CD4-positive, alpha-beta T cell treated with Interleukin-4 for 1 hour (primary cell): ENCODE results near the gene PRR5L.

Experiments used
- DNase-seq, 2 donors: peaks; one replicate each; pipeline ENCODE4 v3.0.0-alpha.2; 2020 to 2022

PRR5L gene

DNA sequence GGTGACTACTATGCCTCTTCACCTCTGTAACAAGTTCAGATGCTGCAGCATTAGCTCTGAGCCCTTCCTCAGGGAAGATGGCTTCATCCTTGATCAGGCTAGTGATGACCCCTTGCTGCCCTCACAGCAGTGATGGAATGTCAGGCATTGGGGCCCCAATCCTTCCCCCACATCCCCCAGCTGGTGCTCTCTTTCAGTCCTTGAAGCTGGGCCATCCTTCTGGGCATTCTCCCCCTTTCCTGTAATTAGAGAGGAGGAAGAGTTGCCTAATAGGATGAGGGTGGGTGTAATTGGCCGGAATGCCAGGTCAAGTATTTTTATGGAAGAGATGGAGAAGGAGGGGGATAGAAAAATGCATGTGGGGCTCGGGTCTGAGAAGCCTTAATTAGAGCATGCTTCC lies 151.4 kb downstream of the PRR5L start:
- no peak for DNase-seq

DNA sequence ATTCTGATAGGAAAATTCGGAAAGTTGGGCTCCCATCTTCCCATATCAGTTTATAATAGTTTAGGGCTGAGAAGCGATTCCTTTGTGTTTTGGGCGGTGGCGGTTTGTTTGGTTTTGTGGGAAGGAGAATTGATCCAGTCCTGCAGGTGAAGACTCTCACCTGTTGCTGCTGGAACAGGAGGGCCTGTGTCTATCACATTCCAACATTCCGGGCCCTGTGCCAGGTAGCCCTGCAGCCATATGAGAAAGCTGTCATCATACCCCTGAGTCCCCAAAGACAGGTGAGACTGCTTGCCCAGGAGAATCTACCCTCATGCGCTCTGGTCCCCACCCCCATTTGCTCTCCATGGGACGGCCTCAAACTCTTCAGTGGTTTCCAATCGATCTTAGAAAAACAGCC lies 151.9 kb downstream of the PRR5L start:
- DNase-seq: no peak

DNA sequence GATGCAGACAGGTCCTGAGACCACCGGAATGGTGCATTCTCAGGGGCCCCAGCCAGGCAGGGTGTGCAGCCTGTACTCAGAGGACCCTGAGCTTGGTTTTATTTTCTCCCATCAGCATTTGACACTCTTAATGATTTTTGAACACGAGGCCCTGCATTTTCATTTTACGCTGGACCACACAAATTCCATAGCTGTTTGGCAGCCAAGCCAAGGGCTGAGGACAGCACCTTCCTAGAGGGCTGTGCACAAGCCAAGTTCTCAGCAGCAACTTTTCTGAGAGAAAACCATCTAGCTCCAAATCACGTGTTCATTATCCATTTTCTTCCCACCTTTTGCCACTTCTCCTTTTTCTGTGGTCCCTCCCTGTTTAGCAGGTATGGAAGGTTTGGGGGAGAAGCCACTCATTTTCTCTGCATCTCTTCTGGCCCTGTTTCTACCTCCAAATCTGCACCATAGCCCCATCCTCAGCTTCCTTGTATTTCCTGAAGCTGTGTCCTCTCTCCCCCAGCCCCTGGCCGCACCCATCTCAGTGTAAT lies 153.5 kb downstream of the PRR5L start:
- DNase-seq: no peak

DNA sequence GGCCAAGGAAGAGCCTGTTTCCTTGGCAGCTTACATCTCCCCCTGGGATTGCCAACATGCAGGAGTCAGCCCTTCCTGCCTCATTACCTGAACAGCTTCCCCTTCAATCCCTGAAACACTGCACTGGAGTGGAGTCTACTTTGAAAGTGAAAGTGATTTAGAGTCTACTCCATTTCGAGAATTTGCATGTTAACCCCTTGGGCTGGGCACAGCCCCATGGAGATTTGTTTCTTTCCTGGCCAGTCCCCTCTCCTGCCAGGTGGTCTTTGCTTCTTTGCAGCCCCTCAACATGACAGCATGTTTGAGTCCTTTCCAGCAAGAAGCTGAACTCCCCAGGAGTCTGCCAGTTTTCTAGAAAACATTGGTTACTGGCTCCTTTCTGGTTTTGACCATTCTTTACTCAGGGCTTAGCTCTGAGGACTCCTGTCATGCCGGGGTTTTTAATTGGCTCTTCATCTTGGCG lies 154.1 kb downstream of the PRR5L start:
- DNase-seq: no peak

DNA sequence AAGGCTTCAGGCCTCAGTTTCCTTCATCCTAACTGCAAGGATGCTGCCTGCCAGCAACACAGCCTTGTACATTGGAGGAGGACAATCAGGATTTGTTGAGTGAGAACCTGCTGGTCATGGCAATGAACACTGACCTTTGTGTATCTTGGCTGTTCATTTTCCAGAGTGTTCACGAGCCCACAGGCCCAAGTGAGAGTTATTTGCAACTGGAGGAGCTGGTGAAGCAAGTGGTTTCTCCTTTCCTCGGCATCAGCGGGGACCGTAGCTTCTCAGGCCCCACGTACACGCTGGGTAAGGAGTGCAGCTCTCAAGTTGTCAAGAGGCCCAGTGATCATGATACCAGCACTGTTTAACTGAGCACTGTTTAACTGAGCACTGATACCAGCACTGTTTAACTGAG lies 155.0 kb downstream of the PRR5L start:
- DNase-seq: no peak

DNA sequence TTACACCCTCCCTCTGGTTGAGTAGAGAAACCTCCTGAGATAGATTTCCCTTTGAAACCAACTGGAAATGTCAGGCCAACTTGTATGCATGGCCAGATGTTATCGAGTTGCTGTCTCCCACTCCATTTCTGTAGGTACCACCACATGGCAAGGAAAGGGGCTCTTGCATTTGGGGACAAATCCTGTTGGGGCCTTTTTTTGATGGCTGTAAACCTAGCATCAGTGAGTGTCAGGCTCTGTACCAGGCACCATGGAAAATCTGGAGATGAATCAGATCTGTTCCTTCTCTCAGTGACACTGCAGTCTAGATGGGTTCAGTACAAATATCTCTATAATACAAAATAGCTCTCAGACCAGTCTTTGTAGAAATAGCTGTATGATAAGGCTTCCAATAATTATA lies 155.6 kb downstream of the PRR5L start:
- no peak for DNase-seq

DNA sequence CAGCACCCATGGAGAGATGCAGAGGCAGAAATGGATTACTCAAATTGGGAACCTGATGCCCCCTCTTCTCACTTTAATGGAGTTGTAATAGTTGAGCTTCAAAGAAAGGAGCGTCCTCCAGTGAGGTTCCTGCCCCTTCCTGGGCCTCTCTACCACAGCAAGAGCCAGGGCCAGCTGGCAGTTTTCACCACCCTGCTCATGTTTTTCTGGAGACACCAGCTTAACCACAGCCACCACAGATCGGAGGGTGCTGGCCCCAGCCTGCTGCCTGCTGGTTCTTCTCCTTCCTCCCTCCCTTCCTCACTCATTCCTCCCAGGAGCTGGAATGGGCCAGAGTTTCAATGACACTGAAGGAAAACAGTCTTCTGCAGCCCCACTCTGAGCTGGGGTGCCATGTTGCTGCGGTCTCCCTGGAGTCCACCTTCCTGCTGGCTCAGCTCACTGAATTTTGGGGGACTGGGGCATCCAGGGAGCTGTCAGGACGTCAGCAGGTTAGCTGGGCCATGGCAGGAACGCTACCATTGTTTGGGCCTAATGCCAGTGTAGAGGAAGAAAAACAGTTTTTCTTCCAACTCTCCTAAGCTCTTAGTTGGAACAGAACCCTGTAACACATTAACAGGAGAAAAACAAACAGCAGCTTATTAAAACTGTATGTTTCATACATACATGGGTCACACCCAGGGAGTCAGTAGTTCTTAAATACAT lies 156.3 kb downstream of the PRR5L start:
- DNase-seq: peak; percentile 29 to 41

DNA sequence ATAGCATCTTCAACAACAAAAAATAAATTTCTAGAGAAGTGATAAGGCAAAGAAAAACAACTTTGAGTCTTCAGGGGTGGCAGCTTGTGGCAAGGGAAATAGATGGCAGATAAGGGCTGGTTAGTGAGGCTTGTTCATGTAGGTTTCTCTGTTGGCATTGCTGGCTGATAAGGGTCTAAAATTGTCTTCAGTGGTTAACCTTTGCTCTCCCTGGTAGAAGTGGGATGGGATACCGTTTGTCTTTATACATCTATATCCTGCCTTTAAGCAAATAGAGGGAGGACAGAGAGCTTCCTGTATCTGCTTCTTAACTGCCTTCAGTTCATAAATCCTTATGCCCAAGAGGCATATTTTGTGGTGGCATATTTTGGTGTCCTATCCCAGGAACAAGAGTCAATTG lies 156.9 kb downstream of the PRR5L start:
- peak in 1 of 2 donors; percentile 50 for DNase-seq

DNA sequence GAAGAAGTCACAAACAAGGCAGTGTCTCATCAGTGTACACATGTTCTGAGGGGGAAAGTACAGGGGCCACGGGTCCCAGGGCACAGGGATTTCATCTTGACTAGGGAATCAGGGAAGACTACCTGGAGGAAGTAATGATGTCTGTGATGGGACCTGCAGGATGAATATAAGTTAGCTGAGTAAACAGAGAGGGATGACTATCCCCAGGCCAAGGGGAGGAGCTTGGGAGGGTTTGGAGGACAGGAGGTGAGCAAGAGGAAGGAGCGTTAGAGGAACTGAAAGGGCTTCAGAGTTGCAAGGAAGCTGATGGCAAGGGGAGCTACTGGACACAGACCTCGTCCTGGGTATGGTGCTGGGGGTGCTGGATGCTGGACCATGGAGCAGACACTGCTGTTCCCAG lies 157.6 kb downstream of the PRR5L start:
- peak in 1 of 2 donors; percentile 48 for DNase-seq

DNA sequence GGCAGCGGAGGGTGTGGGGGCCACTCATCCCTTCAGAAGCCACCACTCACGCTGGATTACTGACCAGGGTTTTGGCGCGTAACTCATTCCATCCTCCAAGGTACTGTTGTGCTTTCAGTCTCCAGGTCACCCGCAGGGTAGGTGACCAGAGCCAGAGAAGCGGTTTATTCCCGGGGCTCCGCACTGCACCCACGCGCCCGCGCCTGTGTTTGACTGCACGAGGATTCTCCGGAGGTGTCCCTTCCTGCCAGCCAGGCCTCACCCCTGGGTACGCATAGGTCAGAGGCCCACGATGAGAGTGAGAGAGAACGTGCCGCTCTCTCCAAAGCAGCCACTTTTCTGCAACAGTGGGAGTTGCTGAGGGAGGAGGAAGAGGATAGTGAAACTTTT lies 158.5 kb downstream of the PRR5L start:
- no peak for DNase-seq

DNA sequence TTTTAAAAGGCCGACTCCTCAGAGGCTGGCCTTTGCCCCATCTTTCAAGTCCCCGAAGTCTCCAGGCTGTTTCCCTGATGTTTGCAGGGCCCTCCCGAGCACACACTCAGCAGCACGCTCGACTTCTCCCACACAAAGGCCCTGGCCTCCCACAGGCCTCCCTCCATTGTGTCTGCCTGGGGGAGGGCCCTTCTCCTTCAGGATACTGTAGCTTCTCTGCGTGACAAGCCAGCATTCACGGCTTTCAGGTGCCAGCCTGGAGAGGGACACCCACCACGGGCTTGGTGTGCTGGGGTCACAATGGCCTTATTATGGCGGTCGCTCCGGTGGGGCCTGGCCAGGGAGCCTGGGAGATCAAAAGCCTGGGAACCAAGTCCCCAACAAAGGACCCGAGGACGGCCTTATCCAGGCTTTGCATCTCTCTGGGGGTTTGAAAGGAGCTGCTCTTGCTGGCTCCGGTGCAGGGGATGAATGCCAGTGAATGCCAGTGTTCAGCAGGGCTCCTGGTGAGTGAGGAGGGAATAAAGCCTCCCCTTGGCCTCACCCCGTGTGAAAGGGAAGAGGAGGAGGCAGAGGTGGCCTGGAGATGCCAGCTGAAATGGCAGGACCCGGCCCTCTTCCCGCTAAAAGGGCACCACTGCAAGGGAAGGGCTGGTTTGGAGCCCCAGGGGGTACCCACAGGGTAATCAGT lies 159.0 kb downstream of the PRR5L start:
- no peak for DNase-seq

DNA sequence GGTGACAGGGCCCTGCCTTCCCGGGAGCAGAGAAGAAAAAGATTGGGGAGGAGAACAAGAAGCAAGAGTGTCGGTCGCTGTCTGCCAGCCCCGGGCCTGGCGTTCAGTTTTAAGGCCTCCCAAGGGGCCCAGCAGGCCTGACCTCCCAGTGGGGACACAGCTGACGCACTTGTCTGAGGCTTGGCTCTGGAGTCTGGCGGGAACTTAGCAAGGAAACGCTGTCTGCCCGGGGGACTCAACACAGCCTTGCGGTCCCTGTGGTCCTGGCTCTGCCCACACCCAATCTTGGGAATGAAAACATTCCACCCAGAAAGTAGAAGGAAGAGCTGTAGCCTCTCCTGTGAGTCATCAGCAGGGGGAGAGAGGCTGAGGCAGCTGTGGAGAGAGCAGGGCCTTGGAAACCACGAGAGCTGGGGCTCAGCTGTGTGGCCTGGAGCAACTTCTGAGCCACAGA lies 159.6 kb downstream of the PRR5L start:
- DNase-seq: no peak

DNA sequence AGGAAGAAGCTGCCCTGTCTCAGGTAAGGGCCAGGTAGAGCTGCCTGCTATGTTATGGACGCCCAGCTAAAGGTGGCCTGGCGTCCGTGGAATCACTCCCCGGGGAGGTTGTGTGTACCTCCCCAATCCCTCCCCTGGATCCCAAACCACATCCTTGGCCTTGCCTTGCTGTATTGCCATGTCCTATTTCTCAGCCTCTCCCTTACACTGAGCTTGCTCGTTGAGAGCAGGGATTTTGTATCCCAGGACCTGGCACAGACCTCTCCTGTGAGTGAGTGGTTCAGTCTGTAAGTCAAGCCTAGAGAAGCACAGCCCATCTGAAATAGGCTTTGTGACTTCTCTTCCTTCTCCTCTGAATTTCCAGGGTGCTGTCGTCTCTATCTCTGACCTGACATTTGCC lies 160.1 kb downstream of the PRR5L start:
- no peak for DNase-seq

DNA sequence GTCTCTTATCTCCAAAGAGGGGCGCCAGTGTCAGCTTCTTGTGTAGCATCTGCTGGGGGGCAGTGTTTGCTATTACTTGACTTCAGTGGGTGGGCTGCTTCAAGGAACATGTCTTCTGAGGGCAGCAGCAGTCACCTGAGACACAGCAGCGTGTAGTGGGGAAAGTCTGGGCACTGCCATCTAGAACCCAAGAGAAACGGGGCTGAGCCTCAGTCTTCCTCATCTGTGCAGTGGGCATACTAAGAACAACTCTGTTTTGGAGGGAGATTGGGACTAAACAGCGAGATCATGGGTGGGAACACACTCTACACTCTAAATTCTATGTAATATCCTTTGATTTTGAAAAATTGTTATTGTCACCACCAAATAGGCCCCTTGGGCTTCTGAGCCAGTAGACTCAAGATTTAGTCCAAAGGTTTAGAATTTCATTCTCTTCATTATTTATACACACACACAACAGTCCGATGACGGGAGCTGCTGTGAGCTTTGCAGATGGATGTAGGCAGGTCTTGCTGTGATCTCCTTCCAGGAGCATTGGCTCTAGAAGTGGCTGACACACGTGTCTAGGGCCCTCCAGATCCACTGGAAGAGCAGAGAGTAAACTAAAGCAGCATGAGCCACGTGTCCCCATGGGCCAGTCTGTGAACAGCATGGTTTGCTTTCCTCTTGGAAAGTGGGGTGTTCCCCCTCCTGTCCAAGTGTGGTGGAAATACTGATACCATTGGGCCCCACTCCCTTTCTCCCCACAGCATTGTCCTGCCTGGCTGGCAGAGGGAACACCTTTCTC lies 162.2 kb downstream of the PRR5L start:
- DNase-seq: no peak

DNA sequence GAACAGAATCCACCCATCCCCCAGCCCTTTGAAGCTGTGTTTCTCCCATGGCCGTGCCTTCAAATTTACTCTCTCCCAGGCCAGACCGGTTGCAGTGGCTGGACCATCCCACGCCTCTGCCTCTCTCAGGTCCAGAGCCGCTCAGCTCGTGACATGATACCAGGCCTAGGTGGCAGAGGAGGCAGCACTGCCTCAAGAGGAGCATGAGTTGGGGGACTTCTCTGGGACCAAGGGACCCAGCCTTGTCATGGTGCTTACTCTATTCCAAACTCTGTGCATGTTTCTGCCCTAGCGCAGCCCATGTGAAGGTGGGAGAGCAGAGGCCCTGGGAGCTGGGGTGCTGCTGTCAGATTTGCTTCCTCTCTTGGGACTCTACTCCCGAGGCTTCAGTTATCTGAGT lies 163.0 kb downstream of the PRR5L start:
- DNase-seq: no peak

DNA sequence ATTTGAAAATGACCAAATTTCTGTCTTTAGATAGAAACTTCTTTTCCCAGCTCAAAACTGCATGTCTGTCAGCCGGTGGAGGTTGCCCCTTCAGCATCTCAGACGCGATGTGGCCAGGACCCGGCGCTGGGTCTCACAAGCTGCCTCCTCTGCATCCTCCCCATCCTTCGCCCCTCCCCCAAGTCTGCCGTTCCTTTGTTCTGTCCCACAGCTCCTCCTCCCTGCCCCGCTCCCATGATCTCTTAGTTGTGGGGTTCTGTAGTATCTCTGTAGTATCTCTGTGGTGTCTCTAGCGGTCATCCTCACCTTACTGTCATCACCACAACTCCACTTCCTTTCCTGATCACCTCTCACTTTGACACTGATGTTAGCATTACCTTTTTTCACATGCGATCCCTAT lies 164.1 kb downstream of the PRR5L start:
- no peak for DNase-seq

DNA sequence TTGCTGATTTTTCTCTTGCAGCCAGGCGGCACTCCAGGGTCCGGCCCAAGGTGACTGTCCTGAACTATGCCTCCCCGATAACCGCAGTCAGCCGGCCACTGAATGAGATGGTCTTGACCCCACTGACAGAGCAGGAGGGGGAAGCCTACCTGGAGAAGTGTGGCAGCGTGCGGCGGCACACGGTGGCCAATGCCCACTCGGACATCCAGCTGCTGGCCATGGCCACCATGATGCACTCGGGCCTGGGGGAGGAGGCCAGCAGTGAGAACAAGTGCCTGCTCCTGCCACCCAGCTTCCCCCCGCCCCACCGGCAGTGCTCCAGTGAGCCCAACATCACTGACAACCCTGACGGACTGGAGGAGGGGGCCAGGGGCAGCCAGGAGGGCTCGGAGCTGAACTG lies 166.2 kb downstream of the PRR5L start:
- no peak for DNase-seq

DNA sequence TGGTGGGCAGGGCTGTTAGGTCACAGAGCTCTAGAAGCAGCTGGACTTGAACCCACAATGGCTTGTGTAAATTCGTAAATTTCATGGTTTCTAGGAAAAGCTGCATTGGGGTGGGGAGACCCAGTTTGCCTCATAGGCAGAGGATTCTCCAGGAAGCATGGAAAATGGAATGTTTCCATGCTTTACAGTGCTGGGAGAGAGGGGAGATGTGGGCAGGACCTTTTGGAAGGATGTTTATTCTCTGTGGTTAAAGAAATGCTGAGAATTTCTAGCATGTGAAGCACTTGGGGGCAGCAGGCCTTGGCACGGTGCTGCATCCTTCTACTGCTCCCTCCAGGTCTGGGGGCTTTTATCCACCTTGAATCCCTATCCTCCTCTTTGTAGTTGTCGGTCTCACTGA lies 167.7 kb downstream of the PRR5L start:
- no peak for DNase-seq

DNA sequence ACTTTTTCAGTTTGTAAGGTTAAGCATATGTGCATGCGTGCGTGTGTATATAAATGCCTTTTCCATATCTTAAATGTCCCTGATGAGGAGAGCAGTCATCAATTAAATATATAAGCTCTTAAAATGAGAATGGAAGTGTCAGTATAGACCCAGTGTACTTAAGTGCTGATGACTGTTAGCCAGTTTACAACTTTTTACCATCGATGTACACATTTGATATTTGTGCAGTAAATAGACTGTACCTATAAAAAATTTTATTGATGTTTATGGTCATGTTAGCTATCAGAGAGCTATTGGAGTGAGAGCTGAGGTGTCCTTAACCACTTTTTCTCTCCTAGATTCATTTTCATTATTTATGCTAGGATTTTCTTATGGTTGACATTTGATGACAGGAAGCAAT lies 168.6 kb downstream of the PRR5L start:
- DNase-seq: no peak

DNA sequence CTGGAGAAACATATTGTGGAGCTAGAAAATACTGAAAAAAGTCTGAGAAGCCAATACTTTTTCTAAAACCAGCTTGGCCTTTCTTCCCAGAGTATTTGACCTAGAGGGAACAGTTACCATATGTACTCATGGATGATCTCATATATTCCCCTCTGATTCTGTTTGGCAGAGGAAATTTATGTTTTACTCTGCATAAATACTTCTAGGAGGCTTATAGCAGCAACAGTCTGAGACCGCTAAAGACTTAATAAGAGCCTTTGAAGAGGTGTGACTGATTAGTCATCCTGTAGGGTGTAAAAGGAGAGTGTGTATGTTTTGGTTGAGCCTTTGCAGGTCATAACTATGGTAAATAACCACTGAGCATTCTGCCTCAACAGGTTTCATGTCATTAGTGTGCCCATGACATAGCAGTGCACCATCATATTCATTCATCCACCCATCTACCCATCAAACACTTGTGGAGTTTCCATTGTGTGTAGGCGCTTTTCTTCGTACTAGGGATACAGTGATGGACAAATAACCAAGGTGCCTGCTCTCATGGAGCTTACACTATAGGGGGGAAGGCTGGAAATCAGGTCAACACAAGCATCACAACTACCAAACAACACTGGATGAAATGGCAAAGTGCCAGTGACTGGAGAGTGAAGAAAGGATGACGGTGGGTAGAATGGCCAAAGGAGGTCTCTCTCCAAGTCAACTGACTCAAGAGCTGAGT lies 169.5 kb downstream of the PRR5L start:
- DNase-seq: no peak

DNA sequence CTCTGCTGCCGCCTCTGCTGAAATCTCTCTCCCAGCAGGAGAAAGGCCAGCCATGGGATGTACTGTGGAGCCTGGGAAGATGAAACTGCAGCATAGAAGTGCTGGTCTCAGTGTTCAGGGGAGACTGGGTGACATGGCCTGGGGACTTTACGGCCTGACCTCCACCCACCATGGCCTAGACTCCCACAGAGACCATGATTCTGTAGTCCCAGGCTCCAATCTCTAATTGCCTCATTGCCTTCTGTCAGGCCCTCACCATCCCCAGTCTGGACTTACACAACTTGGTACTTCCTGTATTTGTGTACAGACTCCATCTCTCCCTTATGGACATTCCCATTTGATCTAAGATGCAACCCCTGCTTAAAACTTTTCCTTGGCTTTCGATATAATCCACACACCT lies 170.9 kb downstream of the PRR5L start:
- no peak for DNase-seq

DNA sequence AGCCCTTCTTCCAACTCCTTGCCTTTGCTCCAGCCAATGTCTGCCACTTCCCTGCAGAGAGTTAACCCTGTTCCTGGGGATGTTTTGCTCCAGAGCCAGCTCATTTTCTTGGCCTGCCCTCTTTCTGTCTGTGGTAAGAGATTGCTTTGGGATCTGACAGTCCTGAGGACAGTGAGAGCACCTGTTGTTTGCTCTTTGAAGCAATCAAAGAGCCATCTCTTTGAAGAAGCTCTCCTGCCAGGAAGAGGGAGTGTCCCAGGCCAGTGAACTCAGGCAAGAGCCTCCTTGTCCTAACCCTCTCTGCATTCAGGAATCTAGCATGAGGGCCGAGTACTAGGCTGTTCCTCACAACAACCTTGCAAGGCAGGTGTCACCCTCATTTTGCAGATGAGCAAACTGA lies 171.8 kb downstream of the PRR5L start:
- DNase-seq: no peak

DNA sequence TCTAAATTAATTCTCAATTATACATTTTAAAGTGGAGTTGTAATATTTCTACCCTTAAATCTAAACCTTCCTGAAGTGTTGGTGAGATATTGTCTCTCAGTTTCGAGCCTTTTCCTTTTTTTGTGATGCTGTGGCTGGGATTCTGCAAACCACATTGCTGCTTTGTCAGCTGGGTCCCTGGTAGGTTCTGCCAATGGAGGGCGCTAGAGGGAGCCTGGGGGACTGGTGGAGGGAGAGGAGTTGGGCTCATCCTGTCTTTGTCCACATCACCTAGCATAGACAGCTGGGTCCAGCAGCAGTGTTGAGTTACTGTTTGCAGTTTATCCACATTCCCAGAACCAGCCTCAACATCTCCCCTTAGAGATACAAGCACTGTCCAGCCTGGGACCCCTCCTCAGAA lies 173.0 kb downstream of the PRR5L start:
- DNase-seq: no peak
